GM21619 (cell line): Measurements from ENCODE around the gene NLRP7.

ENCODE experiments used
- ATAC-seq: cut with Tn5 transposase; IDR thresholded peaks from one replicate; pipeline ENCODE4 v1.9.1; 2021; ENCODE audit not compliant: unreplicated experiment

Gene NLRP7

GRCh38 chr19:54875506-54875905, 71.8 kb downstream of the NLRP7 start:
- ATAC-seq, result no peak

GRCh38 chr19:54873990-54874389, 73.3 kb downstream of the NLRP7 start, which contains the start of gene FCAR:
Gene FCAR, plus strand, starts transcription at chr19:54874235. Its CDS starts 55 bp downstream, at chr19:54874290.
- no peak for ATAC-seq
